Smooth muscle cell of the brain vasculature (primary cell): ENCODE data around the gene SLC24A1.

Source experiments
- DNase-seq: peaks from one replicate; pipeline ENCODE4 v3.0.0-alpha.2; 2012; ENCODE audit warnings: low read depth, low spot score

Gene SLC24A1

DNA sequence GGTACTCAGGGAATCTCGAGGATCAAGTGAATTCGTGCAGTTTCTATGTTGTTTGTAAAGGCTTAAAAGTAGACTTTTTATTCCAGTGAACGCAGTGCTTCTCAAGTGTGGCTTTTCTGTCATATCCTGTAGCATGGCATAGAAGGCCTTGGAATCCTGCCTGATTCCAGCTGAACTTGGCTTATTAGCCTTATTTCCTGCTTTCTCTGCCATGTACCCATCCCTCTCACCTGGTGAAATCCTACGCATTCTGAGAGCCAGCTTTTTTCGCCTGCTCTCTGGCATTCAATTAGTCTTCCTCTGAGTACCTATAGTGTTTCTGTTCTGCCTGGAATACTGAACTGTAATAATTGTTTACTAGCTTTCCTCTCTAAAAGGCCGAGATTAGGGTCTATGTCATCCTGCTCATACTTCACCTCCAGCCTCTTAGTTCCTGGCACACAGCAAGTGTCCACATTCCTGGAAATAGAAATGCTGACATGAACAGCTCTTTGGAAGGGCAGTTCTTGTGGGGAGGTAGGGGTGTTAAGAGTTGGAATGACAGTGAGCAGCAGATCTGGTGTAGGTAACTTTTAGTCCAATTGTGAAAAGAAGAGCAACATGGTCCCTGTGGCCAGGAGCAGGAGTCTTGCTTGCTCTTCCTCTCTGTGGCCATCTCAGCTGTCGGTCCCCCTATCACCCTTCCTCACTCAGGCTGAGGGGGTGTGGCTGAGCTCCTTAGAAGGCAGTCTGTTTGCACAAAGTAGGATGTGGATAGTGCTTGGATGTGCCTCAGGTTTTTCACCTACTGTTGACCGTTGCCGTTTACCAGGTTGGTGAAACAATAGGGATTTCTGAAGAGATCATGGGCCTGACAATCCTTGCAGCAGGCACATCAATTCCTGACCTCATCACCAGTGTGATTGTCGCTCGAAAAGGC, 30.4 kb downstream of the SLC24A1 start:
- DNase-seq, result no peak

DNA sequence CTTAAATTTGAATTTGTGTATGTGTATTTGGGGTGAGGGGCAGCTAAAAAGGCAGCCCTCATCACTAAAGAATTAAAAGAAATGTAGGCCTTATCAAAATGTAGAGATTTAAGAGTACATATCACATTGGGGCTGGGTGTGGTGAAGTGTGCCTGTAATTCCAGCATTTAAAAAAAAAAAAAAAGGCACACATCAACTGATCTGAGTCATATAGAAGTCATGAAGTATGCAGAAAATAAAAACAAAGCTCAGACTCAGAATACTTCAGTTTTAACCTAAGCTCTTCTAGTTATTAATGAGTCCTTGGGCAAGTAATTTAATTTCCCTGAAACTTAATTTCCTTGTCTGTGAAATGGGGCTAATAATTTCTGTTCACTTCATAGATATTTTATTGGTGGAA, 31.6 kb downstream of the SLC24A1 start:
- no peak for DNase-seq

DNA sequence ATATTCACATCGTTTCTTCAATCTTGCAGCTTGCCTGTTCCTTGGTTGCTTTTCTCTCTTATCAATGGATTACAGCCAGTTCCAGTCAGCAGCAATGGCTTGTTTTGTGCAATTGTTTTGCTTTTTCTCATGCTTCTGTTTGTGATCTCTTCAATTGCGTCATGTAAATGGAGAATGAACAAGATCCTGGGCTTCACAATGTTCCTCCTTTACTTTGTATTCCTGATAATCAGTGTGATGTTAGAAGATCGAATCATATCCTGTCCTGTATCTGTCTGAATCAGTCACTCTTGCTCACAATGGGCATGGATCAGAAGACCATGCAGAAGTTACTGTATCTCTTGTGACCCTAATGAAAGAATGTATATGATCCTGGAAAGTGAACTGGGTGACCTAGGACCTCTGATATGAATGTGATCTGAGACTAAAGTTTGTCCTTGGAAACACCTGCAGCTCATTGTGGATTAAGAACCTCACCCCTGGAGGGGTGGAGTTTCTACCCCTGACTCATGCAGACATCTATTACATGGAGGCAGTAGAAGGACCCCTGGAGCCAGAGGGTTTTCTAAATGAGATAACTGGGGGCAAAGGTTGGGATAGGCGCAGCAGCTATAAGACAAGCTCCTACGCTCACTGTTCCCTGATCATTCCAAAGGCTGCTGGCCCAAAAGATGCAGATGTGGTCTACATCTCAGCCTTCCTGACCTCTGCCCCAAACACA, 32.2 kb downstream of the SLC24A1 start:
- no peak for DNase-seq

- DNase-seq, result no peak
Observed at GRCh38 chr15:65655026-65655425, 33.3 kb downstream of the SLC24A1 start.

GRCh38 chr15:65655457-65655856, 33.7 kb downstream of the SLC24A1 start:
- no peak for DNase-seq

DNA sequence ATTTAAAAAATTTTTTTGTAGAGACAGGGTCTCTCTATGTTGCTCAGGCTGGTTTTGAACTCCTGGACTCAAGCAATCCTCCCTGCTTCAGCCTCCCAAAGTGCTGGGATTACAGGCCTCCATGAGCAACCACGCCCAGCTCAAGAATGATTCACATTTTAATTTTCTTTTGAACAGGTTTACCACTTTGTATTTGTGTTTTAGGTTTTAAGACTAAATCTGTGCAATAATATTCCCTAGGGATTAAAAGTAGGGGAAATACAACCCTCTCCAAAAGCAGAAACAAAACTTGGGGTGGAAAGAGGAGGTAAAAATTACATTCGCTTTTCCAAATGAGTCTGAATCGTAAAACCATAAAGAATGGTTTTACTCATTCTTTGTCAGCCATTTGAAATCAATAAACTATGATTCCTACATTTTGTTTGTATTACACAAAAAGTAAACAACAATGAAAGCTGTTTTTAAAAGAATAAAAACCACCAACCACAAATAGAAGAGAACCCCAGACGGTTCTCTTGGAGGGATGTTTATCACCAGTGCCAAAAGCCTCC, 37.8 kb downstream of the SLC24A1 start:
- DNase-seq, result no peak

DNA sequence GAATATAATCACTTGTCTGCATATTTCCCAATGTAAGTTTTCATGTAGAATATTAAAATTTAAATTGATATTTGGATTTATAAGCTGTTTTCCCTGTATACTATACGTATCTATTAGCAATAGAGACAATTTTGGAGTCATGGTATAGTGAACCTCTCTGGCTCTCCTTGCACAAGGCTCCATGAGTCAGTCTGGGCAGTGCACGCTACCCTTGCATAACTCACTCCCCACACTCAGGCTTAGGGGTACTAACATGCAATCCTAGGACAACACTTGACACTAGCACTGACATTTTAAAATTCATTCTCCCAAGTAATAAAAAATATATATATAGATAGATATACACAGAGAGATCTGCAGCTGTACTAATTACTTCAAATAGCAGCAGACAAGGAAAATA, 39.2 kb downstream of the SLC24A1 start:
- no peak for DNase-seq

GRCh38 chr15:65663521-65663920, 41.8 kb downstream of the SLC24A1 start:
- DNase-seq, result no peak

- DNase-seq, result no peak
Observed at GRCh38 chr15:65666257-65666656, 44.5 kb downstream of the SLC24A1 start.

GRCh38 chr15:65675551-65675950, 53.8 kb downstream of the SLC24A1 start:
- DNase-seq, result no peak

GRCh38 chr15:65676123-65676522, 54.4 kb downstream of the SLC24A1 start:
- DNase-seq, result no peak

- DNase-seq, result no peak
Observed at GRCh38 chr15:65680544-65680943, 58.8 kb downstream of the SLC24A1 start.

- DNase-seq, result no peak
Observed at GRCh38 chr15:65682404-65682911, 60.7 kb downstream of the SLC24A1 start.

DNA sequence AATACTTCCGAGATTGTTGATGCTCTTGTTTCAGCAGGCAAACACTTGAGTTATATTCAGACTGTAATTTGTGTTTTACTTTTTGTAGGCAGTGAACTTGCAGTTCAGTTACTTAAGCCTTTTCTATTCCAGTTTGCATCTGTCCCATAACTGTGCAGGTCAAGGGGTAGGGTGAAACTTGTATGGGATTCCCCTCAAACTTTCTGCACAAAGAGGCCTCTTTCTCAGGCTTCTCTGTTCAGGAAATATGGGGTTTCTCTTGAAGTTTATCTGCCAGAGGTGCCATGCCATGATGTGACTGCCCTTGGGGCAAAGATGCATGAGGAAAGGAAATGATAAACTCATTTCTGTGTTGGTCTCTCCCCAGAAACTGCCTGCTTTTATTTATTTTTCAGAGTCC, 66.7 kb downstream of the SLC24A1 start:
- no peak for DNase-seq

GRCh38 chr15:65690173-65690572, 68.4 kb downstream of the SLC24A1 start:
- no peak for DNase-seq

DNA sequence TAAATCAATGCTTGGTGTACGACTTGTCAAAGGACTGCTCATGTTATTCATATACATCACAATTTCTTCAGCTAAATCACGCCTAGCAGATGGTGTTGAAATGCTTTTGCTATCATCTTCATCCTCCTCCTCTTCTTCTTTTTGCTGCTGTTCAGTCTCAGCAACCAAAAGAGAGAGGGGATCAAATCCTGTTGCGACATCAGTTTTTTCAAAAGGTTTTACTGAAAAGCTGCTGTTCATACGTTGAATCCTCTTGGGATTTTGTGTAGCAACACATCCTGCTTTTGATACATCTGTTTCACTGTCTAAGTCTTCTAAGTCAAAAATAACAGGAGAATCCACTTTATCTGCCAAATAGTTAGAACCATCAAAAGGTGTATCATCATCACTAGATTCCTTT, 69.0 kb downstream of the SLC24A1 start:
- no peak for DNase-seq

DNA sequence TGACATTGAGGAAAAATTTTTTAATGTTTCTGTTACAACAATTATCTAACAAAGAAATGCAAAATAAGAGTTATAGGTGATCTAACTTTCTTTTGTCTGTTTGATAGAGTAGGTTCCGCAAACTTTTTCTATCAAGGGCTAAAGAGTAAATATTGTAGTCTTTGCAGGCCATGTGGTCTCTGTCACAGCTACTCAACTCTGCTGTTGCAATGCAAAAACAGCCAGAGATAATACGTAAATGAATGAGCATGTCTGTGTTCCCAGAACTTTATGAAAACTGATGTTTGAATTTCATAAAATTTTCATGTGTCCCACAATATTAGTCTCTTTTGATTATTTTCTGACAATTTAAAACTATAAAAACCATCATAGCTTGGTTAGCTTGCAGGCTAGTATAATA, 73.3 kb downstream of the SLC24A1 start:
- no peak for DNase-seq
